ENCODE data around the gene HIPK1.

Gene HIPK1
- total RNA-seq = 164 to 418 (median 225) reads per million in 4 experiments

GRCh38 chr1:113928941-113929749 lies at the start of gene HIPK1:
Gene HIPK1, plus strand, starts transcription at chr1:113929324.
- peak; percentile 85 for DNase-seq

- DNase-seq = no peak
These were observed 49.4 kb upstream of the HIPK1 start for GRCh38 chr1:113879739-113880038.

- no peak for DNase-seq
These were observed 47.5 kb upstream of the HIPK1 start for GRCh38 chr1:113881661-113882060.

GRCh38 chr1:113886417-113887401 lies 42.4 kb upstream of the HIPK1 start:
- DNase-seq = no peak

GRCh38 chr1:113887402-113888175 lies 41.5 kb upstream of the HIPK1 start, which contains the start of gene BCL2L15:
Gene BCL2L15, minus strand, starts transcription at chr1:113887581. Its CDS starts 206 bp downstream, at chr1:113887375.
- DNase-seq = no peak

- DNase-seq = no peak
These were observed 38.3 kb upstream of the HIPK1 start for GRCh38 chr1:113890816-113891215.

GRCh38 chr1:113891631-113892220 lies 37.4 kb upstream of the HIPK1 start:
- DNase-seq = no peak

GRCh38 chr1:113893267-113893666 lies 35.9 kb upstream of the HIPK1 start:
- DNase-seq = no peak

GRCh38 chr1:113895098-113895497 lies 34.0 kb upstream of the HIPK1 start:
- no peak for DNase-seq

- no peak for DNase-seq
These were observed 33.2 kb upstream of the HIPK1 start for GRCh38 chr1:113895961-113896360.

- no peak for DNase-seq
These were observed 30.8 kb upstream of the HIPK1 start for GRCh38 chr1:113898241-113898814.

- DNase-seq = no peak
These were observed 30.0 kb upstream of the HIPK1 start for GRCh38 chr1:113899111-113899510.

- no peak for DNase-seq
These were observed 27.9 kb upstream of the HIPK1 start for GRCh38 chr1:113901191-113901590.

- no peak for DNase-seq
These were observed 25.4 kb upstream of the HIPK1 start for GRCh38 chr1:113903501-113904292.

GRCh38 chr1:113904293-113904673 lies 24.8 kb upstream of the HIPK1 start:
- DNase-seq = no peak

- peak; percentile 92 for DNase-seq
These were observed 24.3 kb upstream of the HIPK1 start, which contains the start of the genes AP4B1 and DCLRE1B for GRCh38 chr1:113904674-113905434. Gene AP4B1, minus strand, starts transcription at chr1:113904799. Its CDS starts 82 bp downstream, at chr1:113904717. Gene DCLRE1B, plus strand, starts transcription at chr1:113905326. Its CDS starts 261 bp downstream, at chr1:113905587.

GRCh38 chr1:113905435-113905861 lies 23.7 kb upstream of the HIPK1 start:
- no peak for DNase-seq

- no peak for DNase-seq
These were observed 16.4 kb upstream of the HIPK1 start for GRCh38 chr1:113912594-113913311.

GRCh38 chr1:113913312-113913668 lies 15.8 kb upstream of the HIPK1 start:
- no peak for DNase-seq
